ENCODE results near the gene MAGI2. TPM values are rescaled to one million over a fixed set of nuclear protein-coding genes. Genes with fewer than 3 reads are reported as not detected.
A peak's percentile ranks its signal among the peaks of the same experiment; 100 is the strongest.

MAGI2 gene
- total RNA-seq, 1 donor, result 18.8 TPM

DNA sequence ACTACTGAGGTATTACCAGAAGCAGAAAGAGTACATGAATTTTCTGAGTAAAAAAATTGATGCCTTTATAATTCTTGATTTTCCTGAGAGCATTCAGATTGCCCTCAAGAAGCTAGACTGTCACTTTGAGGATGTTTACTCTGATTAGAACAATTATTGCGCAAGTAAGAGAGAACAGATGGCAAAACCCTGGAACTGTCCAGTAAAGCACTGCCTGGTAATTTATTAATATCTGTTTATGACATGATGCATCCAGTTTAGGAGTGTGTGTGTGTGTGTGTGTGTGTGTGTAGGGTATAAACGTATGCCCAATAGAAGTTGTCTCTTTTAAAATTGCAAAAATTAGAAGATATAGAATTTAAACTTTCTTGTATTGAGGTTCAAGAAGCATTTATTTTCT, 1275.1 kb downstream of the MAGI2 start:
- Histone ChIP-seq H3K4me2 (ENCODE audit: insufficient read depth, low read length) (no peak overlapping the region), H4K20me1 (ENCODE audit: insufficient read depth, low read length) (no peaks in the 10 kb centered on the region), H3K4me1 (ENCODE audit: insufficient read depth, low read length) (no peaks in the 10 kb centered on the region), H3K79me2 (ENCODE audit: insufficient read depth, low read length) (no peaks in the 10 kb centered on the region), H3K36me3 (ENCODE audit: insufficient read depth, low read length) (no peaks in the 10 kb centered on the region), H3K4me3 (ENCODE audit: insufficient read depth, low read length) (no peak overlapping the region), H3K27me3 (ENCODE audit: insufficient read depth, low read length) (no peaks in the 10 kb centered on the region), H3K9me3 (ENCODE audit: low read depth, low read length) (no peaks in the 10 kb centered on the region), H3K27ac (ENCODE audit: low read depth, low read length) (no peak overlapping the region), H2AFZ (ENCODE audit: low read length) (no peak overlapping the region)
- no peak for TF ChIP-seq CTCF (IDR thresholded peaks at IDR 0.05; ENCODE audit: extremely low read depth, low read depth, low read length)
- DNase-seq (ENCODE audit: insufficient read length, low spot score, missing footprints), result no peak

DNA sequence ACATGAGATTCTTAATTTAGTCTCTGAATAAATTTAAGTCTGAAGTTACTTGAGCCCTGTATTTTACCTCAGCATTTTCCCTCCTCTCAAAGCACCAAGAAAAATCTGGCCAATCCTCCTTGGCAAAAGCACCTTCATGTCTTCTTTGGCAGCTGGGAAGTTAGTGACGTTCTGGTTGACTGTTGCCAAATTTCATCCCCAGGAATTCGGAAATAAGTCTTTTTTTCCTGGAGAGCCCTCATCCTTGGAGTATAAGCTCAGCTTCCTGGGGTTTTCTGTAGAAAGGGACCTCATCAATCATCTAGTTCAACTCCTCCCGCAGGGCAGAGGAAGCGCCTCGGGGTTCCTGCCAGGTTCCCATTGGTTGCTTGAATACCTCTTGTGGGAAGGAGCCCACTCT, 1277.3 kb downstream of the MAGI2 start:
- Histone ChIP-seq H3K27me3 (ENCODE audit: insufficient read depth, low read length) (no peaks in the 10 kb centered on the region), H3K27ac (ENCODE audit: low read depth, low read length) (no peak overlapping the region), H3K36me3 (ENCODE audit: insufficient read depth, low read length) (no peaks in the 10 kb centered on the region), H3K4me1 (ENCODE audit: insufficient read depth, low read length) (no peaks in the 10 kb centered on the region), H3K79me2 (ENCODE audit: insufficient read depth, low read length) (no peaks in the 10 kb centered on the region), H3K9me3 (ENCODE audit: low read depth, low read length) (no peaks in the 10 kb centered on the region), H3K4me3 (ENCODE audit: insufficient read depth, low read length) (no peak overlapping the region), H3K4me2 (ENCODE audit: insufficient read depth, low read length) (no peak overlapping the region), H2AFZ (ENCODE audit: low read length) (no peak overlapping the region), H4K20me1 (ENCODE audit: insufficient read depth, low read length) (no peaks in the 10 kb centered on the region)
- peak; percentile 55 for DNase-seq (ENCODE audit: insufficient read length, low spot score, missing footprints)
- no peak for TF ChIP-seq CTCF (IDR thresholded peaks at IDR 0.05; ENCODE audit: extremely low read depth, low read depth, low read length)

DNA sequence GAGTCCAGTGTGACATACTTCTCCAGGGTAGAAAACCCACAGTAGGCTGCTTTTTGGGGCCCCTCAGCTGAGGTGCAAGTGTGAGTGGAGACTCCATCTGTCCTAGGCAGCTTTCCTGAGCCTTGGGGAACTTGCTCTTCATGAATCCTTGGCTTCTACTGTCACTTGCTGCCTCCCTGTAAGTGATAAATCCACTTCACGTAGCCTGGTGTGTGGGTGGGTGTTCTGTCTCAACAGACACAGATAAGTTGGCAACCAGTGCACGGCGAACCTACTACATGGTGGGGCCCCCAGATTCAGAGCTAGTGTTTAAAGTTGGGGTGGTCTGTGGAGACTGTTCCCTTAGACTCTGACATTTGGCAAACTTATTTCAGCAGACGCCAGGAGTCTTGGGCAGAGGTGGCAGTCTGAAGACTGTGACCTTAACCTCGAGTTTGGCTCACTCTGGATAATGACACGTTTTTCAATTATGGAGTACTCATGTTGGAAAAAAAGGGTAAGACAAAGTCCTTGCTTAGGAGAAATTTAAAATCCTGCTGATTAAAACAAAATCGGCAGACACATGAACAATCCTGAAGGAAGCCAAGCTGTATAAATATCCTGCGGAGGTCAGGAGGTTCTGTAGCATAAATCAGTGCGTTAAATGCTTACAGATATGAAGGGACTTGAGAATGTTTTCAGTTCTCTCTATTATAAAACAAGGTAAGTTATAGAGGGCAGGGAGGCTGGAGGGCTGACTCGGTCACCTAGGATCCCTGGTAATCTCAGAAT, 1278.0 kb downstream of the MAGI2 start:
- no peaks in the 10 kb centered on the region for H3K36me3 ChIP-seq (ENCODE audit: insufficient read depth, low read length)
- H4K20me1 ChIP-seq (ENCODE audit: insufficient read depth, low read length), result no peaks in the 10 kb centered on the region
- DNase-seq (ENCODE audit: insufficient read length, low spot score, missing footprints), result no peak
- H2AFZ ChIP-seq (ENCODE audit: low read length), result no peak overlapping the region
- no peak for TF ChIP-seq CTCF (IDR thresholded peaks at IDR 0.05; ENCODE audit: extremely low read depth, low read depth, low read length)
- H3K27me3 ChIP-seq (ENCODE audit: insufficient read depth, low read length), result no peaks in the 10 kb centered on the region
- H3K9me3 ChIP-seq (ENCODE audit: low read depth, low read length), result no peaks in the 10 kb centered on the region
- H3K79me2 ChIP-seq (ENCODE audit: insufficient read depth, low read length), result no peaks in the 10 kb centered on the region
- H3K4me1 ChIP-seq (ENCODE audit: insufficient read depth, low read length), result no peaks in the 10 kb centered on the region
- no peak overlapping the region for H3K4me2 ChIP-seq (ENCODE audit: insufficient read depth, low read length)
- H3K4me3 ChIP-seq (ENCODE audit: insufficient read depth, low read length), result no peak overlapping the region
- no peak overlapping the region for H3K27ac ChIP-seq (ENCODE audit: low read depth, low read length)

DNA sequence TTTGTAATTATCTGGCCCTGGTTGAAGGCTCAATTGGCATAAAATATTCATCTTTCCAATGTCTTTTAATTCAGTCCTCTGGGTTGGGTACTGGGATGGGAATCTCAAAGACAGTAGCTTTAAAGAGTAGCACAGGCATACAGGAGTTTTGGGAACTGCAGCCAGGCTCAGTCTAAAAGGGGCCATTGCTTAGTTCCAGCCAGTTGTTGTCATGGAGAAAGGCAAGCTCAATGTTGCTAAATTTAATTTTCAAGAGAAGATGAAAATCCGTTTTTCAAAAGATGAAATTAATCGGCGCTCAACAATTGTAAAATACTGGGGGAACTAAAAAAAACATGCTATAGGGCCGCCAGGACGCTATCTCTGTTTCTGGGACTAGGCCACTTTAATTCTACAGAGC, 1279.8 kb downstream of the MAGI2 start:
- H3K27me3 ChIP-seq (ENCODE audit: insufficient read depth, low read length), result no peaks in the 10 kb centered on the region
- H3K79me2 ChIP-seq (ENCODE audit: insufficient read depth, low read length), result no peaks in the 10 kb centered on the region
- no peaks in the 10 kb centered on the region for H3K4me1 ChIP-seq (ENCODE audit: insufficient read depth, low read length)
- H3K27ac ChIP-seq (ENCODE audit: low read depth, low read length), result no peak overlapping the region
- H3K4me3 ChIP-seq (ENCODE audit: insufficient read depth, low read length), result no peak overlapping the region
- H3K4me2 ChIP-seq (ENCODE audit: insufficient read depth, low read length), result no peak overlapping the region
- no peak overlapping the region for H2AFZ ChIP-seq (ENCODE audit: low read length)
- no peaks in the 10 kb centered on the region for H3K9me3 ChIP-seq (ENCODE audit: low read depth, low read length)
- TF ChIP-seq CTCF (IDR thresholded peaks at IDR 0.05; ENCODE audit: extremely low read depth, low read depth, low read length), result no peak
- no peaks in the 10 kb centered on the region for H3K36me3 ChIP-seq (ENCODE audit: insufficient read depth, low read length)
- no peaks in the 10 kb centered on the region for H4K20me1 ChIP-seq (ENCODE audit: insufficient read depth, low read length)
- DNase-seq (ENCODE audit: insufficient read length, low spot score, missing footprints), result no peak

Data from osteoblast (primary cell).